GM21619 (cell line): ENCODE data around the gene DLX1.
"Not testable (repeated sequence)": the region's sequence is repeated elsewhere in the genome, so short reads cannot be mapped to it uniquely, and the experiment has no call there.

Experiments
- ATAC-seq: cut with Tn5 transposase; IDR thresholded peaks from one replicate; pipeline ENCODE4 v1.9.1; 2021; ENCODE audit not compliant: unreplicated experiment

DLX1 gene

GRCh38 chr2:172109256-172109987 is 24.1 kb downstream of the DLX1 start:
- no peak for ATAC-seq

- ATAC-seq, result no peak
These were observed 24.9 kb downstream of the DLX1 start for GRCh38 chr2:172109988-172110811.

- no peak for ATAC-seq
These were observed 28.3 kb downstream of the DLX1 start for GRCh38 chr2:172113617-172114016.

- ATAC-seq, result not testable (repeated sequence)
These were observed 28.9 kb downstream of the DLX1 start for GRCh38 chr2:172114176-172114575.

- ATAC-seq, result no peak
These were observed 29.3 kb downstream of the DLX1 start for GRCh38 chr2:172114579-172114978.

GRCh38 chr2:172116107-172116506 is 30.8 kb downstream of the DLX1 start:
- ATAC-seq, result no peak

- ATAC-seq, result no peak
These were observed 33.8 kb downstream of the DLX1 start for GRCh38 chr2:172119089-172119488.

- ATAC-seq, result no peak
These were observed 34.8 kb downstream of the DLX1 start for GRCh38 chr2:172120118-172120517.

GRCh38 chr2:172128484-172128883 is 43.2 kb downstream of the DLX1 start:
- ATAC-seq, result no peak

- ATAC-seq, result no peak
These were observed 44.1 kb downstream of the DLX1 start for GRCh38 chr2:172129404-172129803.

GRCh38 chr2:172131713-172132555 is 46.6 kb downstream of the DLX1 start:
- ATAC-seq, result no peak

GRCh38 chr2:172134270-172134669 is 49.0 kb downstream of the DLX1 start:
- ATAC-seq, result no peak

GRCh38 chr2:172135446-172135845 is 50.1 kb downstream of the DLX1 start:
- no peak for ATAC-seq

GRCh38 chr2:172137109-172137508 is 51.8 kb downstream of the DLX1 start:
- ATAC-seq, result no peak

- no peak for ATAC-seq
These were observed 52.6 kb downstream of the DLX1 start for GRCh38 chr2:172137943-172138342.

- ATAC-seq, result not testable (repeated sequence)
These were observed 53.4 kb downstream of the DLX1 start for GRCh38 chr2:172138727-172139126.
